WTC11 (cell line): ENCODE measurements around the gene CLRN3.

Source experiments
- FOXJ3 ChIP-seq: sonication (generic); formaldehyde crosslinking; IDR thresholded peaks from 2 replicates; pipeline ENCODE4 v1.9.0; 2021; ENCODE audit warnings: missing genetic modification reagents, mild to moderate bottlenecking, borderline replicate concordance
- GABPB1 ChIP-seq: sonication (generic); formaldehyde crosslinking; IDR thresholded peaks from 2 replicates; pipeline ENCODE4 v1.8.1; 2023; ENCODE audit warnings: mild to moderate bottlenecking, missing genetic modification reagents
- IRF2 ChIP-seq: sonication (generic); formaldehyde crosslinking; IDR thresholded peaks from 2 replicates; pipeline ENCODE4 v1.8.0; 2022; ENCODE audit warnings: low read depth, missing genetic modification reagents, borderline replicate concordance
- KAT7 ChIP-seq: sonication (generic); formaldehyde crosslinking; IDR thresholded peaks from 2 replicates; pipeline ENCODE4 v1.8.1; 2023; ENCODE audit warnings: missing genetic modification reagents, mild to moderate bottlenecking, borderline replicate concordance
- SP1 ChIP-seq: sonication (generic); formaldehyde crosslinking; conservative IDR thresholded peaks from 2 replicates; pipeline ENCODE4 v1.8.1; 2022; ENCODE audit warnings: missing genetic modification reagents
- TCF7 ChIP-seq: sonication (generic); formaldehyde crosslinking; IDR thresholded peaks from 2 replicates; pipeline ENCODE4 v1.8.0; 2022; ENCODE audit warnings: mild to moderate bottlenecking, low read depth, missing genetic modification reagents, moderate library complexity
- TF ChIP-seq, protein P1 (sequence below): fragments of 200-600 bp; IDR thresholded peaks from 2 replicates; pipeline ENCODE4 v1.8.0; 2022; ENCODE audit warnings: antibody characterized with exemption
- TF ChIP-seq, protein P2 (sequence below): sonication (generic); formaldehyde crosslinking; IDR thresholded peaks from 2 replicates; pipeline ENCODE4 v1.8.1; 2022; ENCODE audit warnings: missing genetic modification reagents, borderline replicate concordance
- TF ChIP-seq, protein P3 (sequence below): sonication (generic); formaldehyde crosslinking; IDR thresholded peaks from 2 replicates; pipeline ENCODE4 v1.8.1; 2023; ENCODE audit warnings: mild to moderate bottlenecking, missing genetic modification reagents, borderline replicate concordance
- TF ChIP-seq, protein P4 (sequence below): sonication (generic); formaldehyde crosslinking; conservative IDR thresholded peaks from 2 replicates; pipeline ENCODE4 v1.8.1; 2022; ENCODE audit warnings: mild to moderate bottlenecking, missing genetic modification reagents
- TF ChIP-seq, protein P5 (sequence below): sonication (generic); formaldehyde crosslinking; IDR thresholded peaks from 2 replicates; pipeline ENCODE4 v1.8.0; 2022; ENCODE audit warnings: mild to moderate bottlenecking, missing genetic modification reagents
- TF ChIP-seq, protein P6 (sequence below): sonication (generic); formaldehyde crosslinking; IDR thresholded peaks from 2 replicates; pipeline ENCODE4 v1.8.1; 2023; ENCODE audit warnings: mild to moderate bottlenecking, missing genetic modification reagents, moderate library complexity

DNA sequence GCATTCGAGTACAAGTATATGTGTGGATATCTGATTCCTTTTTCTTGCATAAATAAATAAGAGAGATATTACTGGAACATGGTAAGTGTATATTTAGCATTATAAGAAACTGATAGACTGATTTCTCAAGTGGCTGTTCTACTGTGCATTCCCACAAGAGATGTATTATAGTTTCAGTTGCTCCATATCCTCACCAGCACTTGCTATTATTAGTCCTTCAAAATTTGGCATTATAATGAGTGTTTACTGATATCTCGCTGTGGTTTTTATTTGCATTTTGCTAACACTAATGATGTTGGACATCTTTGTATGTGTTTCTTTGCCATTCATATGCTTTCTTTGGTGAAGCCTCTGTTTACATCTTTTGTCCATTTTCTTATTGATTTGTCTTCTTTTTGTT is 4.4 kb upstream of the CLRN3 start:
- TF ChIP-seq, protein P1, sequence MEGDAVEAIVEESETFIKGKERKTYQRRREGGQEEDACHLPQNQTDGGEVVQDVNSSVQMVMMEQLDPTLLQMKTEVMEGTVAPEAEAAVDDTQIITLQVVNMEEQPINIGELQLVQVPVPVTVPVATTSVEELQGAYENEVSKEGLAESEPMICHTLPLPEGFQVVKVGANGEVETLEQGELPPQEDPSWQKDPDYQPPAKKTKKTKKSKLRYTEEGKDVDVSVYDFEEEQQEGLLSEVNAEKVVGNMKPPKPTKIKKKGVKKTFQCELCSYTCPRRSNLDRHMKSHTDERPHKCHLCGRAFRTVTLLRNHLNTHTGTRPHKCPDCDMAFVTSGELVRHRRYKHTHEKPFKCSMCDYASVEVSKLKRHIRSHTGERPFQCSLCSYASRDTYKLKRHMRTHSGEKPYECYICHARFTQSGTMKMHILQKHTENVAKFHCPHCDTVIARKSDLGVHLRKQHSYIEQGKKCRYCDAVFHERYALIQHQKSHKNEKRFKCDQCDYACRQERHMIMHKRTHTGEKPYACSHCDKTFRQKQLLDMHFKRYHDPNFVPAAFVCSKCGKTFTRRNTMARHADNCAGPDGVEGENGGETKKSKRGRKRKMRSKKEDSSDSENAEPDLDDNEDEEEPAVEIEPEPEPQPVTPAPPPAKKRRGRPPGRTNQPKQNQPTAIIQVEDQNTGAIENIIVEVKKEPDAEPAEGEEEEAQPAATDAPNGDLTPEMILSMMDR = no peak
- TF ChIP-seq KAT7 (CRISPR knock-in tag) = no peak
- TF ChIP-seq GABPB1 (CRISPR knock-in tag) = no peak
- TF ChIP-seq, protein P2, sequence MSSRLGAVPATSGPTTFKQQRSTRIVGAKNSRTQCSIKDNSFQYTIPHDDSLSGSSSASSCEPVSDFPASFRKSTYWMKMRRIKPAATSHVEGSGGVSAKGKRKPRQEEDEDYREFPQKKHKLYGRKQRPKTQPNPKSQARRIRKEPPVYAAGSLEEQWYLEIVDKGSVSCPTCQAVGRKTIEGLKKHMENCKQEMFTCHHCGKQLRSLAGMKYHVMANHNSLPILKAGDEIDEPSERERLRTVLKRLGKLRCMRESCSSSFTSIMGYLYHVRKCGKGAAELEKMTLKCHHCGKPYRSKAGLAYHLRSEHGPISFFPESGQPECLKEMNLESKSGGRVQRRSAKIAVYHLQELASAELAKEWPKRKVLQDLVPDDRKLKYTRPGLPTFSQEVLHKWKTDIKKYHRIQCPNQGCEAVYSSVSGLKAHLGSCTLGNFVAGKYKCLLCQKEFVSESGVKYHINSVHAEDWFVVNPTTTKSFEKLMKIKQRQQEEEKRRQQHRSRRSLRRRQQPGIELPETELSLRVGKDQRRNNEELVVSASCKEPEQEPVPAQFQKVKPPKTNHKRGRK = no peak
- no peak for TF ChIP-seq SP1 (CRISPR knock-in tag)
- TF ChIP-seq FOXJ3 (CRISPR knock-in tag) = no peak
- TF ChIP-seq TCF7 (CRISPR knock-in tag) = no peak
- TF ChIP-seq IRF2 (CRISPR knock-in tag) = no peak
- TF ChIP-seq, protein P3, sequence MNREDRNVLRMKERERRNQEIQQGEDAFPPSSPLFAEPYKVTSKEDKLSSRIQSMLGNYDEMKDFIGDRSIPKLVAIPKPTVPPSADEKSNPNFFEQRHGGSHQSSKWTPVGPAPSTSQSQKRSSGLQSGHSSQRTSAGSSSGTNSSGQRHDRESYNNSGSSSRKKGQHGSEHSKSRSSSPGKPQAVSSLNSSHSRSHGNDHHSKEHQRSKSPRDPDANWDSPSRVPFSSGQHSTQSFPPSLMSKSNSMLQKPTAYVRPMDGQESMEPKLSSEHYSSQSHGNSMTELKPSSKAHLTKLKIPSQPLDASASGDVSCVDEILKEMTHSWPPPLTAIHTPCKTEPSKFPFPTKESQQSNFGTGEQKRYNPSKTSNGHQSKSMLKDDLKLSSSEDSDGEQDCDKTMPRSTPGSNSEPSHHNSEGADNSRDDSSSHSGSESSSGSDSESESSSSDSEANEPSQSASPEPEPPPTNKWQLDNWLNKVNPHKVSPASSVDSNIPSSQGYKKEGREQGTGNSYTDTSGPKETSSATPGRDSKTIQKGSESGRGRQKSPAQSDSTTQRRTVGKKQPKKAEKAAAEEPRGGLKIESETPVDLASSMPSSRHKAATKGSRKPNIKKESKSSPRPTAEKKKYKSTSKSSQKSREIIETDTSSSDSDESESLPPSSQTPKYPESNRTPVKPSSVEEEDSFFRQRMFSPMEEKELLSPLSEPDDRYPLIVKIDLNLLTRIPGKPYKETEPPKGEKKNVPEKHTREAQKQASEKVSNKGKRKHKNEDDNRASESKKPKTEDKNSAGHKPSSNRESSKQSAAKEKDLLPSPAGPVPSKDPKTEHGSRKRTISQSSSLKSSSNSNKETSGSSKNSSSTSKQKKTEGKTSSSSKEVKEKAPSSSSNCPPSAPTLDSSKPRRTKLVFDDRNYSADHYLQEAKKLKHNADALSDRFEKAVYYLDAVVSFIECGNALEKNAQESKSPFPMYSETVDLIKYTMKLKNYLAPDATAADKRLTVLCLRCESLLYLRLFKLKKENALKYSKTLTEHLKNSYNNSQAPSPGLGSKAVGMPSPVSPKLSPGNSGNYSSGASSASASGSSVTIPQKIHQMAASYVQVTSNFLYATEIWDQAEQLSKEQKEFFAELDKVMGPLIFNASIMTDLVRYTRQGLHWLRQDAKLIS = no peak
- TF ChIP-seq, protein P4, sequence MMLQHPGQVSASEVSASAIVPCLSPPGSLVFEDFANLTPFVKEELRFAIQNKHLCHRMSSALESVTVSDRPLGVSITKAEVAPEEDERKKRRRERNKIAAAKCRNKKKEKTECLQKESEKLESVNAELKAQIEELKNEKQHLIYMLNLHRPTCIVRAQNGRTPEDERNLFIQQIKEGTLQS (CRISPR knock-in tag) = no peak
- TF ChIP-seq, protein P5, sequence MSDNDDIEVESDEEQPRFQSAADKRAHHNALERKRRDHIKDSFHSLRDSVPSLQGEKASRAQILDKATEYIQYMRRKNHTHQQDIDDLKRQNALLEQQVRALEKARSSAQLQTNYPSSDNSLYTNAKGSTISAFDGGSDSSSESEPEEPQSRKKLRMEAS (CRISPR knock-in tag) = no peak
- TF ChIP-seq, protein P6, sequence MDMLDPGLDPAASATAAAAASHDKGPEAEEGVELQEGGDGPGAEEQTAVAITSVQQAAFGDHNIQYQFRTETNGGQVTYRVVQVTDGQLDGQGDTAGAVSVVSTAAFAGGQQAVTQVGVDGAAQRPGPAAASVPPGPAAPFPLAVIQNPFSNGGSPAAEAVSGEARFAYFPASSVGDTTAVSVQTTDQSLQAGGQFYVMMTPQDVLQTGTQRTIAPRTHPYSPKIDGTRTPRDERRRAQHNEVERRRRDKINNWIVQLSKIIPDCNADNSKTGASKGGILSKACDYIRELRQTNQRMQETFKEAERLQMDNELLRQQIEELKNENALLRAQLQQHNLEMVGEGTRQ = no peak
